Effector CD8-positive, alpha-beta T cell (primary cell): Measurements from ENCODE around the gene SLC35A1.

ENCODE experiments used
- DNase-seq: peaks from one replicate; lab custom pipeline; 2025; lab: John Stamatoyannopoulos, UW

SLC35A1 gene

DNA sequence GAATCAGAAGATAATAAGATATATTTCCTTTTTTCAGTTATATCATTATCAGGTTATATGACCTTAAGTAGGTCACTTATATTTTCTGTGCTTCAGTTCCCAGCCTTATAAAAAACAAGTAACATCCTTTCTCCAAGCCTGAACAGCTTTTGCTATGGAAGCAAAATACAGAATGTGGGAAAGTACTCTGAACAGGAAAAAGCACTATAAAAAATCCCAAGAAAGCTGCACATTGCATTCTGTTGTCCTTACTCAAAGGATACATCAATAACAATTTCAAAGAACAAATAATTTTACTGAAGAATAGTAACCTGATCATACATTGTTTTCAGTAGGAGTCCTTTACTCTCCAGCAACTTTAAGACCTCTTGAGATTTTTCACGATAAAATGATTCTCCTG lies 56.4 kb downstream of the SLC35A1 start:
- DNase-seq: no peak

DNA sequence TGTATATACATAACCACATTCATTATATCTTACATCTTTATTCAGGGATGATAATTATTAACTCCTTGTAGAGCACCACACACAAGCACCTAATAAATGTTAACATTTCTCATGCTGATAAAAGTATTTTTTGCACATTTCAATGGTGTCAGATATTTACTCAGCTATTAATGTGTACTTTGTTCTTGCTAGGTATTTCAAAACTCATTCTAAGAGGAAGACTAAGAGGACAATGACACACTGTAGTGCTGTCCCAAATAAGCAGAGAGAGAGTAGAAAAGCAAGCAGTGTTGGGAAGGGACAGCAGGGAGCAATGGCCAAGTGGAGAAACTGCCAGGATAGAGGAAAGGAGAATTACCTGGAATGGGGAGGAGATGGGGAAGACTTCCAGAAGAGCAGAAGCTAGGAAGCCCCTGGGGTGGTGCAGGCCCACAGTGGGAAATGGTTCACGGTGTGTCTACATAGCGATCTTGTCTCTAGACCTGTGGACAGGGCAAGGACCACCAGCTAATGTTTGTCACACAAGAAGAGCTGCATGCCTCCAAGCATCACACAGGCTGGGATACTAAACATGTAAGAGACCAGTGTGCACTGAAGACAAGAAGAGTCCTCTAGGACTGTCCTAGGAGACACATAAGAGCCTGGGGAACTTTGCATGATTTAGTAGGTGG lies 61.7 kb downstream of the SLC35A1 start:
- DNase-seq: no peak

DNA sequence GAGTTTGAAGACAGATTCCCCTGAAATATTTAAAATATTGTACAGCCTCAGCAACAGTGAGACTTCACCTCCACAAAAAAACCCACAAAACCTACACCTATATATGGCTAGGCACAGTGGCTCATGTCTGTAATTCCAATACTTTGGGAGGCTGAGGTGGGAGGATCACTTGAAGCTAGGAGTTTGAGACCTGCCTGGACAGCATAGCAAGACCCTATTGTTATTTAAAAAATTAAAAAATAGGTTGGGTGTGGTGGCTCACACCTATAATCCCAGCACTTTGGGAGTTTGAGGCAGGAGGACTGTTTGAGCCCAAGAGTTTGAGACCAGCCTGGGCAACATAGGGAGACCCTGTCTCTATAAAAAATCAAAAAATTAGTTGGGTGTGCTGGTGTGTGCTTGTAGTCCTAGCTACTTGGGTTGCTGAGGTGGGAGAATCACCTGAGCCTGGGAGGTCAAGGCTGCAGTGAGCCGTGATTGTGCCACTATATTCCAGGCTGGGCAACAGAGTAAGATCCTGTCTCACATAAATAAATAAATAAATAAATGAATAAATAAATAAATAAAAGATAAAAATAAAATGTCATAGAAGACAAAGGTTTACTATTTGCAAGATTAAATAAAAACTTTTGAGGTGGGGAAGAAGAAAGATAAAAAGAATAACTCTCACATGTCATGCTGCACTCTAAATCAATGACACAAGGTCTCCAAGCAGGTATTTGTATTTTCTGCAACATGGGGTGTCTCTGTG lies 65.9 kb downstream of the SLC35A1 start:
- DNase-seq: no peak

DNA sequence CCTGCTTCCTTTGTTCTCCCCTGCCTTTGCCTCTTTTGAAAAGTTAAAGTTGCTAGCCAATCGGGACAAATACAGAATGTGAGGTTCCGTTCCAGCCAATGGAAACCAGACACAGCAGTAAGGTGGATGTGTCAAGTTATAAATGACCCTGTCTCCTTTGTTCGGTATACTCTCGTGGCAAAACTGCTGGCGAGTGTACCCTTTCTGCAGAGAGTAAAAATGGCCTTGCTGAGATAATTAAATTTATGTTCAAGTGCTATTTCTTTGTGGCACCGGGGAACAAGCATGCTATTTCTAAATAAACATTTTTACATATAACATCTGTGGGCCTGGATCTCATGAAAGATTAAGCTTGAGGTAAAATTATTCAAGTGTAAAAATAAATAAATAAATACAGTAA lies 66.8 kb downstream of the SLC35A1 start:
- DNase-seq: no peak

DNA sequence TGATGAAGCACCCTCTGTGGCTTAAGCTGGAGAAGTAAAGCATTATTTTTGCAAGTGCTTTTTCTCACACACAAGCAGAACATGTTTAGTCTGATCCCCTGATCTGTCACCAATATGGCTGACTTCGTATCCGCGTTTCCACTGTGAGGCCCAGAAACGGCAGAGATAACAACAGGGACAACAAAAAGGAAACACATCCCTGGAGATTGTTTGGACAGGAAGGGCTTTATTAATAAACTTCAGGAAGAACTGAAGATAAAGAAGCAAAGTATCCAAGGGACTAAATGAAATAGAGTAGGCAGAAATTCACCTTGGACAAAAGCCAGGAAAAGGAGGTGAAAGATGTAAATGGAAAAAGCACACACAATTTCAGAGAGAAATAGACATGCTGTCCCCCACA lies 67.8 kb downstream of the SLC35A1 start:
- no peak for DNase-seq

DNA sequence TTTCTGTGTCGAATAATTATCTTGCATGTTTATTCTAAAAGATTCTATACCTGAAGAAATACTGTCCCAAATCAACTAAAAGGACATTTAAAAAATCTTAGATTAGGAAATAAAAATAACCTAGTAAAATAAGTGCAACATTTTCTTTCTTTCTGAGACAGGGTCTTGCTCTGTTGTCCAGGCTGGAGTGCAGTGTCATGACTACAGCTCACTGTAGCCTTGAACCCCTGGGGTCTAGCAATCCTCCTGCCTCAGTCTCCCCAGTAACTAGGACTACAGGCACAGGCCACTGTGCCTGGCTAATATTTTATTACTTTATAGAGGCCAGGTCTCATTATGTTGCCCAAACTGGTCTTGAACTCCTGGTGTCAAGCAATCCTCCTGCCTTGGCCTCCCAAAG lies 68.3 kb downstream of the SLC35A1 start:
- no peak for DNase-seq

DNA sequence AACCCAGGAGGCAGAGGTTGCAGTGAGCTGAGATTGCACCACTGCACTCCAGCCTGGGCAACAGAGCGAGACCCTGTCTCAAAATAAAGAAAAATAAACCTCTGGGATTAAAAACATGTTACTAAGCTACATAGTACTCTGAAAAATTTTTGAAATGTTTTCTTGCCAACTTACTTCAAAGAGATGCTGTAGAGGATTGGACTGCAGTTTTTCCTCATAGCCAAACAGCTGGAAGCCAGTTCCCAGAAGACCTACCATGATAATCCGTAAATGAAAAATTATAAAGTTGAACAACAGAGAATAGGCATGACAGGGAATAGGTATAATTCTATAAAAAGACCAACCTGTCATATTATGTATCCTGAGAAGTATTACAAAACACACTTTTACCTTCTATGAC lies 69.0 kb downstream of the SLC35A1 start:
- no peak for DNase-seq

DNA sequence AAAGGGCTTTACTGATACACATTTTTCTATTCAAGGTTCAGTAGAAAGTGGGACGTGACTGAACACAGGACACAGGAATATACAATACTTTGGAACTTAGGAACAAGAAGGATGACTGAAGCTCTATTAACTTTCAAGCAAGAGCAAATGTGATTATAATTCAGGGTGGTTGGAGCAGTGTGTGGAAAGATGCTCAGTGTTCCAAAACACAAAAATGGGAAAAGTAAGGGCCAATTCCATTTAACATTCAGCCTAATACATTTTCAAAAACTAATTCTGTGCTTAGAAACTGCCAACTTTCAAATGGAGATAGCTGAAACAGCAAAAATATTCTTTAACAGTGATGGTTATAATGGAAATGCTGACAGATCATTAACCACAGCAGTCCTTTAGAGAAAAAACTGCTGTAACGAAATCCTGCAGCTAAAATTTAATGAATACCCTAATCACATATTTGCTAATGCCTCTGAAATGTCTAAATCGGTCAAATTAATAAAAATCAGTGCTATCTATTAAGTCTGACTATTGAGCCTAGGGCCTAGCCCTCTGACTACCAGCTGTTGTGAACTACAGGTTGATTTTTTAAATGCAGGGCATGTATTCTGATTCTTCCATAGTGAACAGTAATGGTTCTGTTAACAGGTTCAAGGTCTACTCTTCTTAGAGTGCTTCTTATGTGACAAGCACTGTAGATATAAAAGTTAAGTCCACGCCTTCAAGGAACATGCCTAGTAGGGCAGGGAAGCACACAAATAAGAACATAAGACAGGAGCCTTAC lies 71.1 kb downstream of the SLC35A1 start:
- no peak for DNase-seq

DNA sequence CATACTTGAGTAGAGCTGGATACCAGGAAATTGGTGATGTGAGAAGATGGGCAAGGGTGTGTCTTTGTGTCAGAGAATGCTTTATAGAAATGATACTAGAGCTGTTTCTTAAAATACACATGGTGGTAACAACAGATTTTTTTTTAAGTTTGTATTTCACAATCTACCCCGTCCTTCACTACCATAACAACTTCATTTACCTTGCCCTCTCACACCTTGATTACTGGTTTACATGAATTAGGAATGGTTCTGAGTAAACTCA lies 71.6 kb downstream of the SLC35A1 start:
- no peak for DNase-seq

DNA sequence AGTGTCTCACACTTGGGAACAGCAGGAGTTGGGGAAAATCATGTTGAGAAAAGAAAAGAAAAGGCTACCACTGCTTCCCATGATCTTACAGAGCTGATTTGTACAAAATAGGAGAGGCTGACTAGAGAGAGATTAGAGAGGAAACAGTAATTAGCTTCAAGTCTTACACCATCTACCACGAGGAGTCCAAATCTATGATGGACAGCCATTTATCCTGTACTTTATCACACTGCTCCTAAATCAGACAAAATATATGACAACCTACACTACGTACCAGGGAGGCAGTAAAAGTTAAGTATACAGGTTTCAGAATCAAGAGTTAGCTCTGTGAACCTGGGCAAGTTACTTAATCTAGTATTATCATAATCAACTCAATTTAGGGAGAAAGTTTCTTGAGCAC lies 79.0 kb downstream of the SLC35A1 start:
- no peak for DNase-seq

DNA sequence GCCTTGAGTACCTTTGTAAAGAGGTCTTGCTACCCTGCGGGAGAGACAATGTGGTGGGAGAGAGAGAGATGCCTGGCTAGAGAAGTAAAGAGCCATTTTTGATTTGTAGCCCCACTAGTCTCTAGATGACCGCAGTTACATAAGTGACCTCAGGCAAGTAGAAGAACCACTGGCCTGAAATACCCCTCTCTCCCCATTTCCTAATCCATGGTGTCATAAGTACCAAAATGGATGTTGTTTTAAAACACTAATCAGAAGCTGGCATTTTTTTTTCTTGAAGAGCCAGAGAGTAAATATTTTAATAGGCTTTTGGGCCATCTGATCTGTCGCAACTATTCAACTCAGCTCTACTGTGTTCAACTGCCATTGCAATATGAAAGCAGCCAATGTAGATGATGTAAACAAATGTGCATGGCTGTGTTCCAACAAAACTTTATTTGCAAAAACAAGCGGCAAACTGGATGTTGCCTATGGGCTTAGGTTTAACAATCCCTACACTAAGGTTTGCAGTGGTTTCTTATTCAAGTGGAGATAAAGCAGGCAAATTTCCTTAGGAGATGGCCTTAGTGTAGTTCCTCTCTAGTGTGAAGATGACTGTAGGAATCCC lies 80.5 kb downstream of the SLC35A1 start:
- no peak for DNase-seq

DNA sequence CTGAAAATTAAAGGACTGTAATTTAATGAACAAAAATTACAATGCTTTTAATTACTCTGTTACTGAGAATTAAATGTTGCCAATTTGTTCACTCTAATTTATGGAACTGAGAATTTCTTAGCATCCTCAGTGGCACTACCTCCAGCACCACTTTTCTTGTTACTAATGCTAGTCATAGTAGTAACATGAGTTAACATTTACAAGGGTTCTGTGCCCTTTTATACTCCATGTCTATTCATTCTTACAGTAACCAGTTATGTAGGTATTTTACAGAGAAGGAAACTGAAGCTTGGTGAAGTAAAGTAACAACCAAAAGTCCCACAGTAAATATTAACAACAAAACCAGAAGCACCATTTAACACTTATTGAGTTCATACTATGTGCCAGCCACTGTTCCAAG lies 82.7 kb downstream of the SLC35A1 start:
- DNase-seq: no peak

DNA sequence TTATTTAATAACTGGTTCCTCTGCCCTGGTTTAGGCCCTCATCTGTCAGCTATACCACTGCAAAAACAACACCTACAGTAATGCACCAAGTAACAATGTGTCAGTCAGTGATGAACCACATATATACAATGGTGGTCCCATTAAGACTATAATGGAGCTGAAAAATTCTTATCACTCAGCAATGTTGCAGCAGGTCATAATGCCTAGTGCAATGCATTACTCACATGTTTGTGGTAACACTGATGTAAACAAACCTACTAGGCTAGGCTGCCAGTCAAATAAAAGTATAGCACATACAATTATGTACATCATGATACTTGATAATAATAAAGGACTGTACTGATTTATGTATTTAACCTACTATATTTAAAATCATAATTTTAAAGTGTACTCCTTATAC lies 85.7 kb downstream of the SLC35A1 start:
- no peak for DNase-seq

DNA sequence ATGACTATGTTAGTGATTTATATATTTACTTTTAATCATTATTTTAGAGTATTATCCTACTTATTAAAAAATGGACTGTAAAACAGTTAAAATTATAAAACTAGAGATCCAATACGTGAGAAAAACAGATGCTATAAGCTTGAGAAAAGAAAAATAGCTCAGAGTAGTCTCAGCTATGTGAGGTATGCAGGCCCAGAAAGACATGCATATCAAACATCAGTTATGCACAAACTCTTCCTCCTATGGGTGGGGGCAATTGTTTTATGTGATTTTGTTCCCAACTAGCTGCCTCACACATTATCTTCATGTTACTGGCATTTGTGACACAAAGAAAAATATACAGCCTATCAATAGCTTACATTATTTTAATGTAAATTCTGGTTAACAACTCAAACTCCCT lies 88.2 kb downstream of the SLC35A1 start:
- DNase-seq: no peak
